A549 treated with dexamethasone at 1 μM for 4 hours (cell line): ENCODE data around the gene COA3. TPM values are rescaled to one million over a fixed set of nuclear protein-coding genes. Genes with fewer than 3 reads are reported as not detected.

Source experiments
- total RNA-seq: library from RNA; stranded (reverse); fragments of 200-300 nt; extraction: Qiagen RNA extraction; gene quantifications from 5 replicates; pipeline ENCODE4 v1.2.3, GENCODE V29; 2022

Gene COA3
- total RNA-seq = 120 to 129 TPM (median 122 TPM) in 5 replicates

GRCh38 chr17:42798383-42799380 is at the start of gene COA3, which contains the start of gene CNTD1:
TSS of gene COA3 (minus strand) at chr17:42798704. CDS start at chr17:42798681, 23 bp downstream.
TSS of gene CNTD1 (plus strand) at chr17:42798861. CDS start at chr17:42799068, 207 bp downstream.

GRCh38 chr17:42844271-42844670 is 45.8 kb upstream of the COA3 start, which contains the start of gene AOC2:
TSS of gene AOC2 (plus strand) at chr17:42844580. CDS start at chr17:42844627, 47 bp downstream.

GRCh38 chr17:42832934-42833766 is 34.6 kb upstream of the COA3 start, which contains the start of gene PSME3:
TSS of gene PSME3 (plus strand) at chr17:42833397. CDS start at chr17:42833632, 235 bp downstream.

GRCh38 chr17:42779936-42780850 is 18.3 kb downstream of the COA3 start, which contains the start of gene WNK4:
TSS of gene WNK4 (plus strand) at chr17:42780610. CDS start at chr17:42780699, 89 bp downstream.

GRCh38 chr17:42773290-42774035 is 25.0 kb downstream of the COA3 start, which contains the start of gene VPS25:
TSS of gene VPS25 (plus strand) at chr17:42773449. CDS start at chr17:42773476, 27 bp downstream.

GRCh38 chr17:42760652-42761581 is 37.6 kb downstream of the COA3 start, which contains the start of gene RAMP2:
TSS of gene RAMP2 (plus strand) at chr17:42761227. CDS start at chr17:42761262, 35 bp downstream.

Other genes starting within 250 kb of the COA3 start
- gene HSD17B1, start 245.8 kb downstream of the COA3 start, total RNA-seq = 0.89 to 1.5 TPM (median 1.2 TPM) in 5 replicates
- 96.2 to 121 TPM (median 112 TPM) in 5 replicates for gene COASY, start 236.6 kb downstream of the COA3 start, total RNA-seq
- gene MLX, start 231.6 kb downstream of the COA3 start, total RNA-seq = 53.8 to 68.7 TPM (median 66.2 TPM) in 5 replicates
- gene PSMC3IP, start 221.0 kb downstream of the COA3 start, total RNA-seq = 29.1 to 33.7 TPM (median 32.2 TPM) in 5 replicates
- gene RETREG3, start 189.3 kb downstream of the COA3 start, total RNA-seq = 24.9 to 32.1 TPM (median 30.6 TPM) in 5 replicates
- gene TUBG1, start 189.0 kb downstream of the COA3 start, total RNA-seq = 128 to 160 TPM (median 146 TPM) in 5 replicates
- gene TUBG2, start 139.4 kb downstream of the COA3 start, total RNA-seq = 14.0 to 23.3 TPM (median 20.5 TPM) in 5 replicates
- gene PLEKHH3, start 121.7 kb downstream of the COA3 start, total RNA-seq = 11.5 to 15.9 TPM (median 14.6 TPM) in 5 replicates
- gene CCR10, start 116.9 kb downstream of the COA3 start, total RNA-seq = 0.21 to 0.42 TPM (median 0.34 TPM) in 5 replicates
- gene CNTNAP1, start 116.2 kb downstream of the COA3 start, total RNA-seq = 3.8 to 6.0 TPM (median 5.8 TPM) in 5 replicates
- 9.4 to 12.3 TPM (median 10.0 TPM) in 5 replicates for gene EZH1, start 53.7 kb downstream of the COA3 start, total RNA-seq
- 0.67 to 1.5 TPM (median 0.77 TPM) in 5 replicates for gene RAMP2, start 37.5 kb downstream of the COA3 start, total RNA-seq
- gene VPS25, start 25.3 kb downstream of the COA3 start, total RNA-seq = 112 to 135 TPM (median 113 TPM) in 5 replicates
- gene WNK4, start 18.1 kb downstream of the COA3 start, total RNA-seq = 0.50 to 1.7 TPM (median 1.1 TPM) in 5 replicates
- gene CNTD1, start 157 bp upstream of the COA3 start, total RNA-seq = 0.07 TPM in 1 of 5 replicates, not detected in the others
- gene BECN1, start 25.6 kb upstream of the COA3 start, total RNA-seq = 82.3 to 107 TPM (median 86.1 TPM) in 5 replicates
- gene PSME3, start 34.7 kb upstream of the COA3 start, total RNA-seq = 236 to 259 TPM (median 252 TPM) in 5 replicates
- 1.6 to 3.0 TPM (median 2.4 TPM) in 5 replicates for gene AOC2, start 45.9 kb upstream of the COA3 start, total RNA-seq
- 0.86 to 2.0 TPM (median 1.1 TPM) in 5 replicates for gene AOC3, start 52.5 kb upstream of the COA3 start, total RNA-seq
- gene G6PC1, start 102.1 kb upstream of the COA3 start, total RNA-seq = 0.06 to 0.09 TPM (median 0.08 TPM) in 3 of 5 replicates, not detected in the others
- gene AARSD1, start 165.8 kb upstream of the COA3 start, total RNA-seq = 54.0 to 57.5 TPM (median 55.9 TPM) in 5 replicates
- 0.71 to 1.1 TPM (median 0.84 TPM) in 5 replicates for gene PTGES3L, start 181.4 kb upstream of the COA3 start, total RNA-seq
- 17.8 to 22.8 TPM (median 21.4 TPM) in 5 replicates for gene RUNDC1, start 181.9 kb upstream of the COA3 start, total RNA-seq
- 2,696 to 3,813 TPM (median 2,782 TPM) in 5 replicates for gene RPL27, start 199.7 kb upstream of the COA3 start, total RNA-seq
- 16.3 to 18.6 TPM (median 17.6 TPM) in 5 replicates for gene IFI35, start 208.1 kb upstream of the COA3 start, total RNA-seq
- 208 to 244 TPM (median 229 TPM) in 5 replicates for gene VAT1, start 223.7 kb upstream of the COA3 start, total RNA-seq
- gene RND2, start 226.5 kb upstream of the COA3 start, total RNA-seq = 0.11 to 0.21 TPM (median 0.13 TPM) in 5 replicates